Globus pallidus (tissue), 1 donor: ENCODE data around the gene KLHL6.
A peak's percentile ranks its signal among the peaks of the same experiment; 100 is the strongest.

ENCODE experiments used
- DNase-seq: peaks from one replicate; pipeline ENCODE4 v3.0.0-alpha.2; 2015; ENCODE audit warnings: low spot score

The KLHL6 gene

GRCh38 chr3:183566880-183567279, 11.4 kb upstream of the KLHL6 start:
- no peak for DNase-seq

GRCh38 chr3:183564046-183564445, 8.5 kb upstream of the KLHL6 start:
- no peak for DNase-seq

GRCh38 chr3:183563536-183563874, 8.0 kb upstream of the KLHL6 start:
- no peak for DNase-seq

- DNase-seq, result no peak
Measured at GRCh38 chr3:183560607-183561006, 5.1 kb upstream of the KLHL6 start.

GRCh38 chr3:183558495-183558894, 3.0 kb upstream of the KLHL6 start:
- DNase-seq, result no peak

- no peak for DNase-seq
Measured at GRCh38 chr3:183556722-183557121, 1.2 kb upstream of the KLHL6 start.

GRCh38 chr3:183554377-183554776, 1.1 kb downstream of the KLHL6 start:
- no peak for DNase-seq

- DNase-seq, result no peak
Measured at GRCh38 chr3:183553334-183554026, 2.0 kb downstream of the KLHL6 start.

GRCh38 chr3:183551930-183552329, 3.6 kb downstream of the KLHL6 start:
- DNase-seq, result no peak

GRCh38 chr3:183548262-183548769, 7.2 kb downstream of the KLHL6 start:
- no peak for DNase-seq

- no peak for DNase-seq
Measured at GRCh38 chr3:183546625-183547024, 8.9 kb downstream of the KLHL6 start.

GRCh38 chr3:183545708-183546107, 9.8 kb downstream of the KLHL6 start:
- no peak for DNase-seq

- DNase-seq, result no peak
Measured at GRCh38 chr3:183542355-183542754, 13.2 kb downstream of the KLHL6 start.

GRCh38 chr3:183541738-183542137, 13.8 kb downstream of the KLHL6 start:
- no peak for DNase-seq

GRCh38 chr3:183541235-183541655, 14.3 kb downstream of the KLHL6 start:
- no peak for DNase-seq

GRCh38 chr3:183540501-183541234, 14.8 kb downstream of the KLHL6 start:
- no peak for DNase-seq

- no peak for DNase-seq
Measured at GRCh38 chr3:183539811-183540210, 15.7 kb downstream of the KLHL6 start.

- no peak for DNase-seq
Measured at GRCh38 chr3:183538486-183538885, 17.0 kb downstream of the KLHL6 start.

- DNase-seq, result peak; percentile 56
Measured at GRCh38 chr3:183537295-183537730, 18.2 kb downstream of the KLHL6 start.

- no peak for DNase-seq
Measured at GRCh38 chr3:183536238-183536880, 19.1 kb downstream of the KLHL6 start.

GRCh38 chr3:183534249-183534648, 21.3 kb downstream of the KLHL6 start:
- DNase-seq, result no peak

GRCh38 chr3:183533412-183534132, 21.9 kb downstream of the KLHL6 start:
- no peak for DNase-seq
